SW 1271 (cell line): ENCODE data around the gene ZNF521.
"Not testable (repeated sequence)": the region's sequence is repeated elsewhere in the genome, so short reads cannot be mapped to it uniquely, and the experiment has no call there.

Source experiments
- DNase-seq, 2 experiments: peaks; one replicate each; lab custom pipeline; 2025; lab: John Stamatoyannopoulos, UW

Gene ZNF521

GRCh38 chr18:25289001-25289631 lies 62.9 kb downstream of the ZNF521 start:
- DNase-seq, result no peak

- DNase-seq, result no peak
These were observed 63.5 kb downstream of the ZNF521 start for GRCh38 chr18:25288340-25288938.

GRCh38 chr18:25287106-25287505 lies 64.9 kb downstream of the ZNF521 start:
- no peak for DNase-seq

- DNase-seq, result no peak
These were observed 67.0 kb downstream of the ZNF521 start for GRCh38 chr18:25284861-25285550.

- no peak for DNase-seq
These were observed 67.7 kb downstream of the ZNF521 start for GRCh38 chr18:25284281-25284680.

- DNase-seq, result no peak
These were observed 68.2 kb downstream of the ZNF521 start for GRCh38 chr18:25283781-25284180.

GRCh38 chr18:25282896-25283703 lies 68.9 kb downstream of the ZNF521 start:
- no peak for DNase-seq

- no peak for DNase-seq
These were observed 69.7 kb downstream of the ZNF521 start for GRCh38 chr18:25282282-25282681.

GRCh38 chr18:25281556-25281955 lies 70.4 kb downstream of the ZNF521 start:
- no peak for DNase-seq

GRCh38 chr18:25279961-25280360 lies 72.0 kb downstream of the ZNF521 start:
- no peak for DNase-seq

- DNase-seq, result no peak
These were observed 72.4 kb downstream of the ZNF521 start for GRCh38 chr18:25279556-25279955.

GRCh38 chr18:25279133-25279532 lies 72.8 kb downstream of the ZNF521 start:
- DNase-seq, result no peak

- no peak for DNase-seq
These were observed 73.6 kb downstream of the ZNF521 start for GRCh38 chr18:25278394-25278793.

- DNase-seq, result no peak
These were observed 76.5 kb downstream of the ZNF521 start for GRCh38 chr18:25275412-25276001.

- DNase-seq, result no peak
These were observed 77.0 kb downstream of the ZNF521 start for GRCh38 chr18:25274926-25275325.

GRCh38 chr18:25266931-25267527 lies 84.9 kb downstream of the ZNF521 start:
- DNase-seq, result not testable (repeated sequence)

GRCh38 chr18:25262920-25263319 lies 89.0 kb downstream of the ZNF521 start:
- DNase-seq, result no peak

GRCh38 chr18:25261768-25262167 lies 90.2 kb downstream of the ZNF521 start:
- no peak for DNase-seq

GRCh38 chr18:25256439-25256838 lies 95.5 kb downstream of the ZNF521 start:
- DNase-seq, result no peak

GRCh38 chr18:25253779-25254178 lies 98.2 kb downstream of the ZNF521 start:
- no peak for DNase-seq

- DNase-seq, result no peak
These were observed 98.8 kb downstream of the ZNF521 start for GRCh38 chr18:25253136-25253535.

GRCh38 chr18:25251068-25251467 lies 100.9 kb downstream of the ZNF521 start:
- no peak for DNase-seq
